Body of pancreas (tissue), 4 donors: ENCODE measurements around the gene TBATA.

Experiments
- CTCF ChIP-seq, 7 experiments: fragments of 450-650 bp in 4 of 7; fragments of 200-600 bp in 3 of 7; sonication (generic) in 3 of 7; IDR thresholded peaks; one replicate each; pipeline ENCODE4 v1.5.1; 2016 to 2019; ENCODE audit warnings: antibody characterized with exemption in 7 of 7
- POLR2A ChIP-seq, 3 donors: fragments of 450-650 bp; IDR thresholded peaks; one replicate each; pipeline ENCODE4 v1.6.1; 2016; ENCODE audit warnings: antibody characterized with exemption in 3 of 3, mild to moderate bottlenecking in 2 of 3

GRCh38 chr10:70760271-70760787 is 24.8 kb downstream of the TBATA start:
- TF ChIP-seq CTCF (IDR thresholded peaks at IDR 0.05) = no peak
- no peak for TF ChIP-seq POLR2A (IDR thresholded peaks at IDR 0.05)
